Gastroesophageal sphincter (tissue), 3 donors: ENCODE measurements around the gene TTC32.

Source experiments
- CTCF ChIP-seq, 4 experiments: fragments of 200-600 bp in 2 of 4; fragments of 450-650 bp in 2 of 4; sonication (generic) in 1 of 4; IDR thresholded peaks; one replicate each; pipeline ENCODE4 v1.5.1; 2017 to 2019; ENCODE audit warnings: antibody characterized with exemption in 4 of 4, mild to moderate bottlenecking in 2 of 4, moderate library complexity in 2 of 4
- POLR2A ChIP-seq, 2 donors: fragments of 450-650 bp; IDR thresholded peaks; one replicate each; pipeline ENCODE4 v1.6.1; 2017; ENCODE audit warnings: antibody characterized with exemption in 2 of 2, mild to moderate bottlenecking in 2 of 2, moderate library complexity in 1 of 2

- TF ChIP-seq CTCF (IDR thresholded peaks at IDR 0.05), result no peak
- TF ChIP-seq POLR2A (IDR thresholded peaks at IDR 0.05), result no peak
These were observed 29.5 kb downstream of the TTC32 start for GRCh38 chr2:19872302-19872701.
